PC-9 (cell line): ENCODE measurements around the gene CMIP. TPM values are rescaled to one million over a fixed set of nuclear protein-coding genes. Genes with fewer than 3 reads are reported as not detected.

Experiments used
- BruUV-seq: library from RNA; stranded (reverse); fragments of 400-500 nt; replicated peaks from 2 replicates; lab custom pipeline; 2021; lab: Mats Ljungman, UMichigan
- CTCF ChIA-PET: fragments of 300-600 bp; sonication (Branson Sonifier 250); formaldehyde crosslinking; loops from one replicate; lab custom pipeline; 2022; ENCODE audit warnings: antibody characterized with exemption; lab: Charles Lee
- POLR2A ChIA-PET: fragments of 300-600 bp; sonication (Branson Sonifier 250); formaldehyde crosslinking; loops from one replicate; lab custom pipeline; 2022; ENCODE audit warnings: antibody characterized with exemption; ENCODE audit not compliant: unreplicated experiment; lab: Charles Lee
- DNase-seq, 2 experiments: peaks; one replicate each; pipeline versions ENCODE4 v3.0.0 to v3.0.0-alpha.2; 2015 to 2022; ENCODE audit warnings: mixed read lengths in 1 of 2
- H2AFZ ChIP-seq: fragments of 200-600 bp; sonication (generic); 2 replicates; pipeline ENCODE4 v1.8.1; 2017; ENCODE audit warnings: antibody characterized with exemption
- H3F3A ChIP-seq: fragments of 200-600 bp; sonication (generic); 2 replicates; pipeline ENCODE4 v1.8.1; 2017; ENCODE audit warnings: antibody characterized with exemption, mild to moderate bottlenecking, low read depth; ENCODE audit not compliant: insufficient read depth
- H3K27ac ChIP-seq: fragments of 200-600 bp; sonication (generic); 2 replicates; pipeline ENCODE4 v1.6.1; 2016; ENCODE audit warnings: mixed run types
- H3K27me3 ChIP-seq: fragments of 200-600 bp; sonication (generic); 2 replicates; pipeline ENCODE4 v1.6.1; 2016; ENCODE audit warnings: low read depth, mixed run types; ENCODE audit not compliant: insufficient read depth
- H3K36me3 ChIP-seq: fragments of 200-600 bp; sonication (generic); 2 replicates; pipeline ENCODE4 v1.6.1; 2016; ENCODE audit warnings: low read depth, mixed run types
- H3K4me1 ChIP-seq: fragments of 200-600 bp; sonication (generic); replicated peaks from 2 replicates; pipeline ENCODE4 v1.6.1; 2016; ENCODE audit warnings: mixed run types; ENCODE audit not compliant: insufficient read depth
- H3K4me2 ChIP-seq: fragments of 200-600 bp; sonication (generic); 2 replicates; pipeline ENCODE4 v1.6.1; 2017; ENCODE audit warnings: mixed run types
- H3K4me3 ChIP-seq: fragments of 200-600 bp; sonication (generic); 2 replicates; pipeline ENCODE4 v1.6.1; 2016; ENCODE audit warnings: mixed run types
- H3K79me2 ChIP-seq: fragments of 200-600 bp; sonication (generic); 2 replicates; pipeline ENCODE4 v1.6.1; 2017; ENCODE audit warnings: low read depth, mixed run types
- H3K9me2 ChIP-seq: fragments of 200-600 bp; sonication (generic); 2 replicates; pipeline ENCODE4 v1.8.1; 2017; ENCODE audit warnings: mild to moderate bottlenecking; ENCODE audit not compliant: insufficient read depth
- H3K9me3 ChIP-seq: fragments of 200-600 bp; sonication (generic); 2 replicates; pipeline ENCODE4 v1.8.1; 2016; ENCODE audit warnings: low read depth; ENCODE audit not compliant: insufficient read depth
- H4K20me1 ChIP-seq: fragments of 200-600 bp; sonication (generic); 2 replicates; pipeline ENCODE4 v1.8.1; 2017; ENCODE audit not compliant: insufficient read depth
- EZH2 ChIP-seq: fragments of 200-600 bp; sonication (generic); IDR thresholded peaks from 2 replicates; pipeline ENCODE4 v1.8.0; 2017; ENCODE audit warnings: antibody characterized with exemption, low read depth
- intact Hi-C: fragments of 100-400 bp; cut with micrococcal nuclease; formaldehyde crosslinking; loops from one replicate; pipeline ENCODE4 v1.10.0; 2022; ENCODE audit not compliant: unreplicated experiment
- total RNA-seq: library from RNA; stranded (reverse); gene quantifications from 2 replicates; pipeline ENCODE4 v1.2.3, GENCODE V29; 2021
- TF ChIP-seq, protein P1 (sequence below): fragments of 200-600 bp; sonication (generic); conservative IDR thresholded peaks from 2 replicates; pipeline ENCODE4 v1.6.1; 2017; ENCODE audit warnings: mixed run types, antibody characterized with exemption, mild to moderate bottlenecking, moderate library complexity

CMIP gene
- total RNA-seq, 1 experiment from 2014 or later = 96.6 TPM

DNA sequence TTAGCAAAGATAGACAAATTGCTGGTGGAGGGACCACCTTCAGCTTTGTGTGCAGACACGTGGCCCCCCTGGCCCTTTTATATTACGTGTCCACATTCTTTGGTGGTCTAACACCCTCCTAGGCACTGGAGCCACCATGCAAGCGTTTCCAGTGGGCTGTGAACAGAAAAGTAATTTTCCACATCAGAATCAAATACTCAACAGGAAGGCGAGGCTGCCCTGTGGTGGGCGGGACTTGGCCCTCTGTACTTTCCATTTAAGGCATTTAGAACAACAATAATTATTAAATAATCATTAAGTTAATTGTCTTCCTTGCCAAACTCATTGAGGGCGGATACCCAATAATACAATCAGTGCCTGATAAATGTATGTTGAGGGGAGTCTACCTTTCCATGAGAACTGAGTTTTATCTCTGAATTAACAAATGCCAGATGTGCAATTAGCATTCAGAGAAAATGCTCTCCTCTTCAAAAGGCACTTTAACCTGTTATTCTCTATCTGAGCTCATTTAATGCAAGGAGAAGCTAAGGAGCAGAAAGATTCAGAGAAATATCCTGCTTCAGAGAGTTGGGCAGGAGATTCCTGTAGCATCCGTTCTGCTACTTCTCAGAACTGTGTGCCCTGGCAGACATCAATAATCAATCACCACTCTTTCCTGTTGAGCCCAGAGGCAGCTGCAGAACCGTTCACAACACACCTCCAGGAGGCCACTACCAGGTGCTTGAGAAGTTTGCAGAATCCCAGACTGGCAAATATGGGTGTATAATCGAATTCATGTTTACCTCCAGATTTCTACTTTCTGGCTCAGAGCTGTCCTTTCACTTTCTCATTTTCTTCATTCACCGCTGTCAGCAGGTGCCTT lies 109.4 kb downstream of the CMIP start:
- Histone ChIP-seq H3K4me1 (peaks cover 14% of the 10 kb centered on the region), H3K27me3 (no peaks in the 10 kb centered on the region), H3K27ac (no peak overlapping the region), H3K4me3 (no peak overlapping the region), H3K9me3 (no peaks in the 10 kb centered on the region), H3K79me2 (peaks cover 85% of the 10 kb centered on the region), H3K9me2 (no peaks in the 10 kb centered on the region), H2AFZ (no peak overlapping the region), H3K4me2 (no peak overlapping the region), H3F3A (peaks cover 14% of the 10 kb centered on the region; the same call in 1 of the 2 replicates), H3K36me3 (no peaks in the 10 kb centered on the region), H4K20me1 (peaks cover 44% of the 10 kb centered on the region)
- DNase-seq = no peak
- TF ChIP-seq, protein P1, sequence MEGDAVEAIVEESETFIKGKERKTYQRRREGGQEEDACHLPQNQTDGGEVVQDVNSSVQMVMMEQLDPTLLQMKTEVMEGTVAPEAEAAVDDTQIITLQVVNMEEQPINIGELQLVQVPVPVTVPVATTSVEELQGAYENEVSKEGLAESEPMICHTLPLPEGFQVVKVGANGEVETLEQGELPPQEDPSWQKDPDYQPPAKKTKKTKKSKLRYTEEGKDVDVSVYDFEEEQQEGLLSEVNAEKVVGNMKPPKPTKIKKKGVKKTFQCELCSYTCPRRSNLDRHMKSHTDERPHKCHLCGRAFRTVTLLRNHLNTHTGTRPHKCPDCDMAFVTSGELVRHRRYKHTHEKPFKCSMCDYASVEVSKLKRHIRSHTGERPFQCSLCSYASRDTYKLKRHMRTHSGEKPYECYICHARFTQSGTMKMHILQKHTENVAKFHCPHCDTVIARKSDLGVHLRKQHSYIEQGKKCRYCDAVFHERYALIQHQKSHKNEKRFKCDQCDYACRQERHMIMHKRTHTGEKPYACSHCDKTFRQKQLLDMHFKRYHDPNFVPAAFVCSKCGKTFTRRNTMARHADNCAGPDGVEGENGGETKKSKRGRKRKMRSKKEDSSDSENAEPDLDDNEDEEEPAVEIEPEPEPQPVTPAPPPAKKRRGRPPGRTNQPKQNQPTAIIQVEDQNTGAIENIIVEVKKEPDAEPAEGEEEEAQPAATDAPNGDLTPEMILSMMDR = no peak
- TF ChIP-seq EZH2 = no peak
- ChIA-PET POLR2A (interaction anchor here (0.6 kb wide), 1 partner anchor 20 kb away, joined by 3 read pairs; no protein-coding TSS in a partner anchor), CTCF (interaction anchor here (0.5 kb wide), 1 partner anchor 132 kb away, joined by 3 read pairs; no protein-coding TSS in a partner anchor)
- no TSS peak for BruUV-seq
- intact Hi-C loops = no loop called here

GRCh38 chr16:81554979-81555378 lies 110.4 kb downstream of the CMIP start:
- peaks cover 20% of the 10 kb centered on the region; the same call in 1 of the 2 replicates for H3F3A ChIP-seq
- no peak overlapping the region for H3K27ac ChIP-seq
- no peaks in the 10 kb centered on the region for H3K9me3 ChIP-seq
- no peak for TF ChIP-seq EZH2
- TF ChIP-seq, protein P1 = no peak
- no peak overlapping the region for H2AFZ ChIP-seq
- H3K9me2 ChIP-seq = no peaks in the 10 kb centered on the region
- DNase-seq = no peak
- peaks cover 35% of the 10 kb centered on the region for H4K20me1 ChIP-seq
- no peak overlapping the region for H3K4me2 ChIP-seq
- H3K79me2 ChIP-seq = peaks cover 85% of the 10 kb centered on the region
- intact Hi-C loops = no loop called here
- BruUV-seq = no TSS peak
- POLR2A ChIA-PET = interaction anchor here (0.6 kb wide), 1 partner anchor 21 kb away, joined by 3 read pairs; no protein-coding TSS in a partner anchor
- CTCF ChIA-PET = interaction anchor here (0.6 kb wide), 1 partner anchor 169 kb away, joined by 3 read pairs; no protein-coding TSS in a partner anchor
- H3K36me3 ChIP-seq = no peaks in the 10 kb centered on the region
- no peaks in the 10 kb centered on the region for H3K27me3 ChIP-seq
- H3K4me1 ChIP-seq = peaks cover 24% of the 10 kb centered on the region
- H3K4me3 ChIP-seq = no peak overlapping the region

GRCh38 chr16:81555660-81556059 lies 111.1 kb downstream of the CMIP start:
- H3F3A ChIP-seq = peaks cover 24% of the 10 kb centered on the region; the same call in 1 of the 2 replicates
- BruUV-seq = no TSS peak
- H3K79me2 ChIP-seq = peaks cover 85% of the 10 kb centered on the region
- TF ChIP-seq EZH2 = no peak
- TF ChIP-seq, protein P1 = no peak
- no peak overlapping the region for H3K4me3 ChIP-seq
- ChIA-PET CTCF (interaction anchor here (0.6 kb wide), 3 partner anchors 49 to 169 kb away, joined by 3 to 6 read pairs (median 6); no protein-coding TSS in a partner anchor), POLR2A (no interaction called here)
- H3K4me2 ChIP-seq = no peak overlapping the region
- H3K4me1 ChIP-seq = peaks cover 29% of the 10 kb centered on the region
- H3K27me3 ChIP-seq = no peaks in the 10 kb centered on the region
- H3K27ac ChIP-seq = no peak overlapping the region
- no peaks in the 10 kb centered on the region for H3K9me2 ChIP-seq
- H3K9me3 ChIP-seq = no peaks in the 10 kb centered on the region
- DNase-seq = no peak
- H4K20me1 ChIP-seq = peaks cover 29% of the 10 kb centered on the region
- H3K36me3 ChIP-seq = no peaks in the 10 kb centered on the region
- no peak overlapping the region for H2AFZ ChIP-seq
- intact Hi-C loops = no loop called here
